ENCODE results near the gene BRD4.
A peak's percentile ranks its signal among the peaks of the same experiment; 100 is the strongest.

The BRD4 gene

GRCh38 chr19:15265214-15265849 is 67.0 kb downstream of the BRD4 start:
- no peak for TF ChIP-seq ZBTB7A (IDR thresholded peaks at IDR 0.05; ENCODE audit: low read depth)
- TF ChIP-seq TEAD4 (IDR thresholded peaks at IDR 0.05) = no peak
- TF ChIP-seq CEBPB (IDR thresholded peaks at IDR 0.05) = no peak
- TF ChIP-seq REST (IDR thresholded peaks at IDR 0.05; ENCODE audit: low read depth) = no peak
- TF ChIP-seq NFIC (IDR thresholded peaks at IDR 0.05) = no peak

GRCh38 chr19:15264933-15265206 is 67.5 kb downstream of the BRD4 start:
- no peak for TF ChIP-seq FOXM1 (IDR thresholded peaks at IDR 0.05; ENCODE audit: borderline replicate concordance, low read depth)
- TF ChIP-seq RAD21 (IDR thresholded peaks at IDR 0.05; ENCODE audit: low read depth) = no peak
- no peak for TF ChIP-seq USF1 (IDR thresholded peaks at IDR 0.05)
- TF ChIP-seq REST (IDR thresholded peaks at IDR 0.05; ENCODE audit: low read depth) = no peak
- TF ChIP-seq EGR1 (IDR thresholded peaks at IDR 0.05) = no peak
- no peak for TF ChIP-seq CEBPB (IDR thresholded peaks at IDR 0.05)
- no peak for TF ChIP-seq TAF1 (IDR thresholded peaks at IDR 0.05; ENCODE audit: low read depth)
- TF ChIP-seq NFIC (IDR thresholded peaks at IDR 0.05) = no peak
- no peak for TF ChIP-seq EP300 (IDR thresholded peaks at IDR 0.05; ENCODE audit: borderline replicate concordance)
- no peak for TF ChIP-seq YY1 (IDR thresholded peaks at IDR 0.05; ENCODE audit: low read depth)
- no peak for TF ChIP-seq CREB1 (IDR thresholded peaks at IDR 0.05; ENCODE audit: low read depth)
- no peak for TF ChIP-seq TEAD4 (IDR thresholded peaks at IDR 0.05)
- TF ChIP-seq MAX (IDR thresholded peaks at IDR 0.05) = no peak
- TF ChIP-seq TCF12 (IDR thresholded peaks at IDR 0.05; ENCODE audit: low read depth) = no peak

GRCh38 chr19:15264061-15264932 is 68.0 kb downstream of the BRD4 start:
- TF ChIP-seq CEBPB (IDR thresholded peaks at IDR 0.05) = no peak
- no peak for TF ChIP-seq TAF1 (IDR thresholded peaks at IDR 0.05; ENCODE audit: low read depth)
- no peak for TF ChIP-seq FOXM1 (IDR thresholded peaks at IDR 0.05; ENCODE audit: borderline replicate concordance, low read depth)
- no peak for TF ChIP-seq REST (IDR thresholded peaks at IDR 0.05; ENCODE audit: low read depth)
- TF ChIP-seq RAD21 (IDR thresholded peaks at IDR 0.05; ENCODE audit: low read depth) = peak; percentile 66
- peak; percentile 43 for TF ChIP-seq MAX (IDR thresholded peaks at IDR 0.05)

GRCh38 chr19:15263361-15263985 is 68.9 kb downstream of the BRD4 start:
- TF ChIP-seq USF1 (IDR thresholded peaks at IDR 0.05) (no peak), REST (IDR thresholded peaks at IDR 0.05; ENCODE audit: low read depth) (no peak), TEAD4 (IDR thresholded peaks at IDR 0.05) (no peak), CEBPB (IDR thresholded peaks at IDR 0.05) (no peak), MAX (IDR thresholded peaks at IDR 0.05) (no peak), EGR1 (IDR thresholded peaks at IDR 0.05) (no peak), EP300 (IDR thresholded peaks at IDR 0.05; ENCODE audit: borderline replicate concordance) (no peak), ZBTB7A (IDR thresholded peaks at IDR 0.05; ENCODE audit: low read depth) (no peak), TCF12 (IDR thresholded peaks at IDR 0.05; ENCODE audit: low read depth) (no peak), RAD21 (IDR thresholded peaks at IDR 0.05; ENCODE audit: low read depth) (no peak), FOXM1 (IDR thresholded peaks at IDR 0.05; ENCODE audit: borderline replicate concordance, low read depth) (no peak), CREB1 (IDR thresholded peaks at IDR 0.05; ENCODE audit: low read depth) (no peak), NFIC (IDR thresholded peaks at IDR 0.05) (no peak), YY1 (IDR thresholded peaks at IDR 0.05; ENCODE audit: low read depth) (no peak), TAF1 (IDR thresholded peaks at IDR 0.05; ENCODE audit: low read depth) (no peak)
